HCT116 (cell line): ENCODE results near the gene GALR3. TPM values are rescaled to one million over a fixed set of nuclear protein-coding genes. Genes with fewer than 3 reads are reported as not detected.
A peak's percentile ranks its signal among the peaks of the same experiment; 100 is the strongest.

ENCODE experiments used
- ATAC-seq: fragments of 200-7000 bp; cut with Tn5 transposase; 2 replicates; pipeline ENCODE4 v1.9.1; 2020; ENCODE audit warnings: mild to moderate bottlenecking, moderate library complexity
- BruUV-seq: library from RNA; stranded (reverse); fragments of 400-500 nt; replicated peaks from 2 replicates; lab custom pipeline; 2021; lab: Mats Ljungman, UMichigan
- CTCF ChIA-PET: fragments of 300-600 bp; sonication (Branson Sonifier 250); formaldehyde crosslinking; loops from one replicate; lab custom pipeline; 2021; ENCODE audit warnings: antibody characterized with exemption; lab: Charles Lee
- POLR2A ChIA-PET: fragments of 300-600, 350-600 bp; sonication (Branson Sonifier 250); formaldehyde crosslinking; loops from one replicate; lab custom pipeline; 2021; ENCODE audit warnings: antibody characterized with exemption; lab: Charles Lee
- RAD21 ChIA-PET, 2 experiments: fragments of 300-600 bp; sonication (Branson Sonifier 250); formaldehyde crosslinking; loops; one replicate each; lab custom pipeline; 2023; ENCODE audit warnings: low total read pairs in 2 of 2; ENCODE audit not compliant: uncharacterized antibody in 2 of 2, unreplicated experiment in 2 of 2, low non-redundant PET in 1 of 2; lab: Charles Lee
- DNase-seq: peaks from one replicate; pipeline ENCODE4 v3.0.0-alpha.2; 2010; ENCODE audit warnings: low read depth, low spot score
- H2AFZ ChIP-seq: fragments of 200-600 bp; shearing (Covaris generic), sonication (generic); 2 replicates; pipeline ENCODE4 v1.6.1; 2017; ENCODE audit warnings: low read depth, mixed run types, mixed read lengths, antibody characterized with exemption, low read length; ENCODE audit not compliant: poor library complexity, severe bottlenecking
- H3K27ac ChIP-seq: 2 replicates; pipeline ENCODE4 v1.5.1; 2012; ENCODE audit warnings: low read depth, low read length
- H3K27me3 ChIP-seq: fragments of 200-600 bp; sonication (generic); 2 replicates; pipeline ENCODE4 v1.6.1; 2016; ENCODE audit warnings: mixed run types, low read length, mixed read lengths; ENCODE audit not compliant: insufficient read depth
- H3K36me3 ChIP-seq, 2 experiments: fragments of 200-500 bp in 1 of 2; fragments of 200-600 bp in 1 of 2; sonication (Bioruptor generic) in 1 of 2; sonication (generic) in 1 of 2; 2 replicates each; pipeline versions ENCODE4 v1.5.1 to v1.6.1; 2014 to 2016; ENCODE audit warnings: low read length in 2 of 2, inconsistent platforms in 1 of 2, mixed read lengths in 1 of 2, mixed run types in 1 of 2; ENCODE audit not compliant: insufficient read depth in 2 of 2, control insufficient read depth in 1 of 2
- H3K4me1 ChIP-seq, 2 experiments: fragments of 200-600 bp in 1 of 2; sonication (generic) in 1 of 2; 2 replicates each; pipeline versions ENCODE4 v1.5.1 to v1.6.1; 2012 to 2017; ENCODE audit warnings: low read length in 2 of 2, inconsistent platforms in 1 of 2, mild to moderate bottlenecking in 1 of 2, mixed read lengths in 1 of 2, mixed run types in 1 of 2, moderate library complexity in 1 of 2; ENCODE audit not compliant: insufficient read depth in 2 of 2, control insufficient read depth in 1 of 2
- H3K4me2 ChIP-seq: fragments of 200-600 bp; sonication (generic); 2 replicates; pipeline ENCODE4 v1.6.1; 2017; ENCODE audit warnings: mixed run types, low read length, mixed read lengths
- H3K4me3 ChIP-seq, 2 experiments: fragments of 200-600 bp in 1 of 2; sonication (generic) in 1 of 2; replicated peaks in 1 of 2; 2 replicates each; pipeline ENCODE4 v1.5.1; 2011 to 2016; ENCODE audit warnings: low read length in 2 of 2, control low read depth in 1 of 2, low read depth in 1 of 2, mild to moderate bottlenecking in 1 of 2, mixed read lengths in 1 of 2, mixed run types in 1 of 2
- H3K79me2 ChIP-seq: fragments of 200-600 bp; sonication (generic); 2 replicates; pipeline ENCODE4 v1.6.1; 2017; ENCODE audit warnings: mild to moderate bottlenecking, mixed run types, low read length, moderate library complexity, mixed read lengths; ENCODE audit not compliant: insufficient read depth
- H3K9ac ChIP-seq: fragments of 200-600 bp; sonication (generic); 2 replicates; pipeline ENCODE4 v1.6.1; 2016; ENCODE audit warnings: low read length, mixed read lengths
- H3K9me2 ChIP-seq: fragments of 200-600 bp; sonication (generic), shearing (Covaris generic); 2 replicates; pipeline ENCODE4 v1.6.1; 2017; ENCODE audit warnings: mixed run types, mild to moderate bottlenecking, moderate library complexity; ENCODE audit not compliant: insufficient read depth
- H3K9me3 ChIP-seq, 2 experiments: fragments of 200-500 bp in 1 of 2; fragments of 200-600 bp in 1 of 2; sonication (Bioruptor generic) in 1 of 2; sonication (generic) in 1 of 2; 2 replicates each; pipeline ENCODE4 v1.6.1; 2014 to 2017; ENCODE audit warnings: low read length in 2 of 2, mixed read lengths in 2 of 2, inconsistent platforms in 1 of 2, low read depth in 1 of 2, mild to moderate bottlenecking in 1 of 2, mixed run types in 1 of 2, moderate library complexity in 1 of 2; ENCODE audit not compliant: control insufficient read depth in 1 of 2, insufficient read depth in 1 of 2
- H4K20me1 ChIP-seq: fragments of 200-600 bp; sonication (generic), shearing (Covaris generic); 2 replicates; pipeline ENCODE4 v1.6.1; 2017; ENCODE audit warnings: mixed run types, mild to moderate bottlenecking, moderate library complexity; ENCODE audit not compliant: insufficient read depth
- CBX3 ChIP-seq: IDR thresholded peaks from 2 replicates; pipeline ENCODE4 v1.6.1; 2012; ENCODE audit warnings: low read depth
- CEBPB ChIP-seq: IDR thresholded peaks from 2 replicates; pipeline ENCODE4 v1.6.1; 2012; ENCODE audit warnings: low read depth
- CTCF ChIP-seq, 3 experiments: fragments of 200-600 bp in 1 of 3; sonication (generic) in 1 of 3; IDR thresholded peaks in 2 of 3; conservative IDR thresholded peaks in 1 of 3; 2 replicates each; pipeline ENCODE4 v1.5.1; 2012 to 2017; ENCODE audit warnings: low read depth in 2 of 3, low read length in 2 of 3, antibody characterized with exemption in 1 of 3, borderline replicate concordance in 1 of 3, control low read depth in 1 of 3, mild to moderate bottlenecking in 1 of 3, mixed read lengths in 1 of 3, mixed run types in 1 of 3, moderate library complexity in 1 of 3; ENCODE audit not compliant: insufficient read depth in 1 of 3
- EGR1 ChIP-seq: IDR thresholded peaks from 2 replicates; pipeline ENCODE4 v1.6.1; 2012; ENCODE audit warnings: low read depth
- FOSL1 ChIP-seq: IDR thresholded peaks from 2 replicates; pipeline ENCODE4 v1.6.1; 2012; ENCODE audit warnings: low read depth
- JUND ChIP-seq: IDR thresholded peaks from 2 replicates; pipeline ENCODE4 v1.6.1; 2012
- MAX ChIP-seq: IDR thresholded peaks from 2 replicates; pipeline ENCODE4 v1.6.1; 2012
- POLR2AphosphoS5 ChIP-seq: IDR thresholded peaks from 2 replicates; pipeline ENCODE4 v1.6.1; 2011; ENCODE audit warnings: mild to moderate bottlenecking, low read depth, low read length, moderate library complexity
- REST ChIP-seq: IDR thresholded peaks from 2 replicates; pipeline ENCODE4 v1.6.1; 2012; ENCODE audit warnings: low read depth
- SIN3A ChIP-seq: IDR thresholded peaks from 2 replicates; pipeline ENCODE4 v1.6.1; 2012; ENCODE audit warnings: low read depth
- SRF ChIP-seq: IDR thresholded peaks from 2 replicates; pipeline ENCODE4 v1.6.1; 2012; ENCODE audit warnings: low read depth
- YY1 ChIP-seq: IDR thresholded peaks from 2 replicates; pipeline ENCODE4 v1.6.1; 2011; ENCODE audit warnings: low read length, low read depth, moderate library complexity, mild to moderate bottlenecking; ENCODE audit not compliant: insufficient replicate concordance; ENCODE audit errors: extremely low read depth
- ZBTB33 ChIP-seq: IDR thresholded peaks from 2 replicates; pipeline ENCODE4 v1.6.1; 2011; ENCODE audit warnings: mild to moderate bottlenecking, low read length, moderate library complexity; ENCODE audit not compliant: insufficient replicate concordance; ENCODE audit errors: extremely low read depth
- ZFX ChIP-seq: fragments of 450-650 bp; IDR thresholded peaks from 2 replicates; pipeline ENCODE4 v1.6.1; 2017
- ZNF274 ChIP-seq: fragments of 200-500 bp; sonication (Bioruptor generic); IDR thresholded peaks from 2 replicates; pipeline ENCODE4 v1.6.1; 2014; ENCODE audit warnings: mild to moderate bottlenecking, low read depth, low read length, inconsistent platforms
- intact Hi-C: fragments of 100-400 bp; cut with micrococcal nuclease; formaldehyde crosslinking; loops from 2 replicates; pipeline ENCODE4 v1.10.0; 2022
- total RNA-seq: library from RNA; stranded (reverse); gene quantifications from one replicate; pipeline ENCODE4 v1.2.1, GENCODE V29; 2021; ENCODE audit not compliant: unreplicated experiment
- TF ChIP-seq, protein P1 (sequence below): IDR thresholded peaks from 2 replicates; pipeline ENCODE4 v1.6.1; 2012

Gene GALR3
- total RNA-seq, 1 experiment from 2014 or later = 0.32 TPM

DNA sequence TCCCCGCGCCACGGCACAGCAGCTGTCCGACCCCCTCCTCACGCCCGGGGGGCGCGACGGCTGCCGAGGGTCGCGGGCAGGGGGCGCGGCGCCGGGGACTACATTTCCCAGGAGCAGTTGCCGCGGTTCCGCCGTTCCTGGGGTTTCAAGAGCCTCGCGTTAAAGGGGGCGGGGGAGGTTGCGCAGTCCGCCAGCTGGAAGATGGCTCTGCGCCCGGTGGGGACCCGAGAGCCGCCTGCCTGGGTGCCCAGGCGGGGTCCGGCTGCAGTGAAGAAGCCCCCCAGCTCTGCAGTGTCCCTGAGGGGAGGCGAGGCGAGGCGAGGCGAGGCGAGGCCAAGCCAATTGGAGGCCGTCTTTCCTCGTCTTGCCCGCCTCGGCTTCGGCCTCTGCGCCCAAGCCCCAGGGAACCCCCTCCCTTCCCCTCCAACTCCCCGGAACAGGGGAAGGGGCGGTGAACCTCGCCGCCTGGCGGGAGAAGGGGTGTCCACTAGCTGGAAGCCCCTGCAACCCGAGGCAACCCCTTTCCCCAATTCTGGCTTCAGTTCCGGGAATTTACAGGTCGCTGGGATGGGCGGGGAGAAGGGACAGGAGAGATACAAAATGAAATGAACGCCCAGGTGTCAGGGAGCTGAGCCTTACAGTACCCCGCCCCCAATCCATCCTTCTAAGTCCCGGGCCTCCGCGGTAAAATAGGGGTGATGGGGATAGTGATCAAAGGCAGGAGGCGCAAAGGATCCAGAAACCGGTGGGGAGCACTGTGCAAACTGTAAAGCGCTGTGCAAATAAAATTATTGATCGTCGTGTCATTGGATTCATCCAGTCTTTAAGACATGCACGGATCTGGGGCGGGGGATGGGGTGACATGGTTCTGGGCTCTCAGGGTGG is 20.6 kb upstream of the GALR3 start:
- Histone ChIP-seq H3K9me3 (no peaks in the 10 kb centered on the region), H4K20me1 (no peaks in the 10 kb centered on the region), H3K4me1 (peaks cover 16 to 52% of the 10 kb centered on the region in 2 experiments; a peak in 3 of 4 replicates), H3K27me3 (no peaks in the 10 kb centered on the region), H2AFZ (peak overlapping the region; percentile 74), H3K4me2 (peak overlapping the region; percentile 89), H3K9me2 (no peaks in the 10 kb centered on the region), H3K36me3 (no peaks in the 10 kb centered on the region), H3K9ac (peak overlapping the region; percentile 66), H3K27ac (peak overlapping the region; percentile 63), H3K79me2 (peaks cover 24% of the 10 kb centered on the region), H3K4me3 (peak overlapping the region; percentile 48 to 61)
- POLR2A ChIA-PET = interaction anchor here (1.0 kb wide), 1 partner anchor 20 kb away, joined by 3 read pairs; no protein-coding TSS in a partner anchor
- ATAC-seq = peak; percentile 31; the same call in 1 of the 2 replicates
- intact Hi-C loops = no loop called here
- no TSS peak for BruUV-seq
- no peak for DNase-seq
- RAD21 ChIA-PET = no interaction called here
- CTCF ChIA-PET = no interaction called here
- TF ChIP-seq REST = no peak
- TF ChIP-seq POLR2AphosphoS5 = no peak
- TF ChIP-seq CBX3 = no peak
- no peak for TF ChIP-seq FOSL1
- TF ChIP-seq, protein P1, sequence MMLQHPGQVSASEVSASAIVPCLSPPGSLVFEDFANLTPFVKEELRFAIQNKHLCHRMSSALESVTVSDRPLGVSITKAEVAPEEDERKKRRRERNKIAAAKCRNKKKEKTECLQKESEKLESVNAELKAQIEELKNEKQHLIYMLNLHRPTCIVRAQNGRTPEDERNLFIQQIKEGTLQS = no peak
- peak; percentile 79 for TF ChIP-seq ZBTB33
- TF ChIP-seq YY1 = no peak
- peak; percentile 7; the same call in 1 of the 2 replicates for TF ChIP-seq ZFX
- TF ChIP-seq CEBPB = no peak
- no peak for TF ChIP-seq EGR1
- no peak for TF ChIP-seq SIN3A
- TF ChIP-seq CTCF (IDR thresholded peaks at IDR 0.05 in 2 of 3, conservative IDR thresholded peaks at IDR 0.05 in 1 of 3; ENCODE audit: borderline replicate concordance in 1 of 3, insufficient read depth in 1 of 3, low read depth in 2 of 3, low read length in 2 of 3) = no peak
- TF ChIP-seq SRF = no peak
- TF ChIP-seq ZNF274 = no peak
- no peak for TF ChIP-seq JUND
- no peak for TF ChIP-seq MAX
